NCI-H69 (cell line): ENCODE data around the gene ZDHHC11B.
"Not testable (repeated sequence)": the region's sequence is repeated elsewhere in the genome, so short reads cannot be mapped to it uniquely, and the experiment has no call there.

Experiments used
- DNase-seq: peaks from one replicate; lab custom pipeline; 2025; lab: John Stamatoyannopoulos, UW

The ZDHHC11B gene

GRCh38 chr5:752532-753115, 31.9 kb downstream of the ZDHHC11B start:
- not testable (repeated sequence) for DNase-seq

GRCh38 chr5:751992-752391, 32.5 kb downstream of the ZDHHC11B start:
- not testable (repeated sequence) for DNase-seq

GRCh38 chr5:751496-751895, 33.0 kb downstream of the ZDHHC11B start:
- no peak for DNase-seq

GRCh38 chr5:750226-750625, 34.3 kb downstream of the ZDHHC11B start:
- not testable (repeated sequence) for DNase-seq

- no peak for DNase-seq
These were observed 35.3 kb downstream of the ZDHHC11B start for GRCh38 chr5:749101-749670.

- not testable (repeated sequence) for DNase-seq
These were observed 36.2 kb downstream of the ZDHHC11B start for GRCh38 chr5:748011-748980.

GRCh38 chr5:747303-747844, 37.2 kb downstream of the ZDHHC11B start:
- not testable (repeated sequence) for DNase-seq

- DNase-seq = peak; percentile 74
These were observed 38.2 kb downstream of the ZDHHC11B start for GRCh38 chr5:746258-746761.

GRCh38 chr5:745272-746142, 39.0 kb downstream of the ZDHHC11B start:
- DNase-seq = not testable (repeated sequence)

GRCh38 chr5:743696-744404, 40.7 kb downstream of the ZDHHC11B start:
- DNase-seq = not testable (repeated sequence)

GRCh38 chr5:742276-742675, 42.3 kb downstream of the ZDHHC11B start:
- not testable (repeated sequence) for DNase-seq

- DNase-seq = not testable (repeated sequence)
These were observed 50.4 kb downstream of the ZDHHC11B start for GRCh38 chr5:734145-734544.

- DNase-seq = not testable (repeated sequence)
These were observed 51.6 kb downstream of the ZDHHC11B start for GRCh38 chr5:732754-733454.

GRCh38 chr5:729225-729624, 55.3 kb downstream of the ZDHHC11B start:
- not testable (repeated sequence) for DNase-seq

GRCh38 chr5:727087-727486, 57.4 kb downstream of the ZDHHC11B start:
- not testable (repeated sequence) for DNase-seq

- DNase-seq = not testable (repeated sequence)
These were observed 60.7 kb downstream of the ZDHHC11B start for GRCh38 chr5:723865-724264.

- DNase-seq = not testable (repeated sequence)
These were observed 61.2 kb downstream of the ZDHHC11B start for GRCh38 chr5:723309-723708.

GRCh38 chr5:719379-719778, 65.2 kb downstream of the ZDHHC11B start:
- not testable (repeated sequence) for DNase-seq

GRCh38 chr5:717143-717542, 67.4 kb downstream of the ZDHHC11B start:
- no peak for DNase-seq

GRCh38 chr5:716740-717139, 67.8 kb downstream of the ZDHHC11B start:
- DNase-seq = not testable (repeated sequence)
